Esophagus squamous epithelium (tissue), 5 donors: ENCODE data around the gene CC2D1B. TPM values are rescaled to one million over a fixed set of nuclear protein-coding genes. Genes with fewer than 3 reads are reported as not detected.

Experiments used
- DNase-seq: peaks from one replicate; lab custom pipeline; 2025; lab: John Stamatoyannopoulos, UW
- H3K27ac ChIP-seq, 4 donors: fragments of 200-600 bp; sonication (generic); one replicate each; pipeline ENCODE4 v1.5.1; 2016 to 2019; ENCODE audit warnings: mild to moderate bottlenecking in 1 of 4
- H3K27me3 ChIP-seq, 4 donors: fragments of 200-600 bp; sonication (generic); 1 replicate in 3 of 4; 2 replicates in 1 of 4; pipeline versions ENCODE4 v1.5.1 to v1.6.0; 2017 to 2021; ENCODE audit warnings: antibody characterized with exemption in 1 of 4
- H3K36me3 ChIP-seq, 3 donors: fragments of 200-600 bp; sonication (generic); one replicate each; pipeline ENCODE4 v1.5.1; 2016 to 2019
- H3K4me1 ChIP-seq, 3 donors: fragments of 200-600 bp; sonication (generic); one replicate each; pipeline ENCODE4 v1.5.1; 2017 to 2019
- H3K4me3 ChIP-seq, 4 donors: fragments of 200-600 bp; sonication (generic); 1 replicate in 3 of 4; 2 replicates in 1 of 4; pipeline ENCODE4 v1.5.1; 2016 to 2019; ENCODE audit warnings: mild to moderate bottlenecking in 2 of 4, moderate library complexity in 1 of 4
- H3K9me3 ChIP-seq, 3 donors: fragments of 200-600 bp; sonication (generic); one replicate each; pipeline ENCODE4 v1.5.1; 2016 to 2019
- POLR2A ChIP-seq, 4 donors: fragments of 450-650 bp; IDR thresholded peaks; one replicate each; pipeline ENCODE4 v1.6.1; 2017; ENCODE audit warnings: antibody characterized with exemption in 4 of 4, mild to moderate bottlenecking in 4 of 4, moderate library complexity in 3 of 4
- WGBS, 2 donors: methylation state at CpG; one replicate each; pipeline ENCODE4 v1.1.5; 2018; 5-methylcytosine and 5-hydroxymethylcytosine counted together
- intact Hi-C: fragments of 100-400 bp; cut with DNase I; formaldehyde crosslinking; loops from one replicate; pipeline ENCODE4 v1.15.0; 2022
- total RNA-seq, 4 donors: library from RNA; depleted of rRNA; stranded (reverse); fragments of >200 nt; gene quantifications; one replicate each; pipeline ENCODE4 v1.1.0, GENCODE V29; 2016
- TF ChIP-seq, protein P1 (sequence below), 6 experiments: fragments of 450-650 bp in 4 of 6; fragments of 200-600 bp in 2 of 6; sonication (generic) in 2 of 6; IDR thresholded peaks; one replicate each; pipeline ENCODE4 v1.5.1; 2016 to 2019; ENCODE audit warnings: antibody characterized with exemption in 6 of 6, mild to moderate bottlenecking in 4 of 6, moderate library complexity in 4 of 6
- donor health status: DM: yes; HTN: yes; CAD: no.

Gene CC2D1B
- total RNA-seq, 4 donors from 2014 or later = 16.9 to 21.2 (median 18.3) TPM

DNA sequence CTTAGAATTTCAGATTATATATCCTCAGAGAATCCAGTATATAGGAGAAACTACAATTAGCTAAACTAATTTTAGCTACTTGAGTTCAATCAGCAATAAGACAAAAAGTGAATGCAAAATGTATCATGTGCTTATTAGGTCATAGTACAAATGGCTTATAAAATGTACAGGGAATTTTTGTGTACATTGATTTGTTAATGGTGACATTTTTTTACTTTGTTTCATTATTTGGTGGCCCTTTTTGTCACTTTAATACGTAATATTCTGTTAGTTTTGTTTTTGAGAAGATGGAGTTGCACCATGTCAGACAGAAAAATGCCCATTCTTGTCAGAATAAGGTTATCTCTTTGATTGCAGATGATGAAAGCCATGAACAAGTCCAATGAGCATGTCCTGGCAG lies 33.6 kb downstream of the CC2D1B start:
- Histone ChIP-seq H3K9me3 (no peaks in the 10 kb centered on the region), H3K36me3 (peaks cover 0 to 32% (median 0%) of the 10 kb centered on the region in 3 donors), H3K4me1 (no peaks in the 10 kb centered on the region), H3K27me3 (no peaks in the 10 kb centered on the region), H3K4me3 (no peak overlapping the region), H3K27ac (no peak overlapping the region)
- no peak for DNase-seq
- intact Hi-C loops = no loop called here
- WGBS, 2 donors = 48 to 58% methylated on average over 1 of the region's 1 CpG
- no peak for TF ChIP-seq POLR2A (IDR thresholded peaks at IDR 0.05)

DNA sequence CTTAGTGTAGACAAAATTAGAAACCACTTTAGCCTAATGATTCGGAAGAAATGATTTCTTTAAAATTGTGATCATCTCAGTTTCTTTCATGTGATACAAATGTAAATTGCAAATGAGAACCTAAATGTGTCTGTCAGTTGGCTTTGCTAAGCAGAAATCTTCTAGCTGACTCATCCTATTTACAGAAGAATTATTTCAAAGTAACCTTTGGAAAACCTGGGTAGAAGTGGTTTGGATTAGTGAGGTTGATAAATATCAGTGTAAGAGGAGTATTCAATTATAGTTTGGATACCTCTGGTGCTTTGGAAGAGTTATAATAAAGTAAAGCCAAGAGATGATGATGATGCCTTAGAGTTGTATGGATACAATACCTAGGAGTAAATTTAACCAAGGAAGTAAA lies 37.4 kb downstream of the CC2D1B start:
- 69 to 79% methylated on average over 1 of the region's 1 CpG for WGBS, 2 donors
- TF ChIP-seq, protein P1, sequence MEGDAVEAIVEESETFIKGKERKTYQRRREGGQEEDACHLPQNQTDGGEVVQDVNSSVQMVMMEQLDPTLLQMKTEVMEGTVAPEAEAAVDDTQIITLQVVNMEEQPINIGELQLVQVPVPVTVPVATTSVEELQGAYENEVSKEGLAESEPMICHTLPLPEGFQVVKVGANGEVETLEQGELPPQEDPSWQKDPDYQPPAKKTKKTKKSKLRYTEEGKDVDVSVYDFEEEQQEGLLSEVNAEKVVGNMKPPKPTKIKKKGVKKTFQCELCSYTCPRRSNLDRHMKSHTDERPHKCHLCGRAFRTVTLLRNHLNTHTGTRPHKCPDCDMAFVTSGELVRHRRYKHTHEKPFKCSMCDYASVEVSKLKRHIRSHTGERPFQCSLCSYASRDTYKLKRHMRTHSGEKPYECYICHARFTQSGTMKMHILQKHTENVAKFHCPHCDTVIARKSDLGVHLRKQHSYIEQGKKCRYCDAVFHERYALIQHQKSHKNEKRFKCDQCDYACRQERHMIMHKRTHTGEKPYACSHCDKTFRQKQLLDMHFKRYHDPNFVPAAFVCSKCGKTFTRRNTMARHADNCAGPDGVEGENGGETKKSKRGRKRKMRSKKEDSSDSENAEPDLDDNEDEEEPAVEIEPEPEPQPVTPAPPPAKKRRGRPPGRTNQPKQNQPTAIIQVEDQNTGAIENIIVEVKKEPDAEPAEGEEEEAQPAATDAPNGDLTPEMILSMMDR (IDR thresholded peaks at IDR 0.05) = no peak
- TF ChIP-seq POLR2A (IDR thresholded peaks at IDR 0.05) = no peak
- Histone ChIP-seq H3K4me1 (no peaks in the 10 kb centered on the region), H3K36me3 (peaks cover 0 to 13% (median 0%) of the 10 kb centered on the region in 3 donors), H3K27me3 (no peaks in the 10 kb centered on the region), H3K27ac (no peak overlapping the region), H3K4me3 (no peak overlapping the region), H3K9me3 (no peaks in the 10 kb centered on the region)
- intact Hi-C loops = no loop called here
- DNase-seq = no peak

DNA sequence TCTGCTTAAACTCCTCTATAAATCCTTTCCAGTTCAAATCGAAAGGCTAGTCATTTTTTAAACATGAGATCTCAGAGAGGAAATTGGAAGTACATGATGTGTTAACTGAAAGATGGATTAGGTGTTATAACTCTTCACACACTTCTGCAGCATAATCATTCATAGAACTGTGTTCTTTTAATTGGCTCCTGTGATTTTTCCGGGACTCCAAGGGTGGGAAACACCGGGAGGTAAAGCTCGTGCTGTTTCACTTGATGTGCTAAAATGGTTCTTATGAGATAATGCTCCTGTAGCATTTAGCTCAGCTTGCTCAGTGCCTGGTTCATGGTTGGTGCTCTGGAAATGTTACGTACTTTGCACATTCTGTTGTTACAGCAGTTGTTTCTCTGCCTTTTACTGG lies 40.2 kb downstream of the CC2D1B start:
- no peaks in the 10 kb centered on the region for H3K27me3 ChIP-seq
- no peaks in the 10 kb centered on the region for H3K9me3 ChIP-seq
- no peak for DNase-seq
- intact Hi-C loops = no loop called here
- peaks cover 0 to 20% (median 0%) of the 10 kb centered on the region in 3 donors for H3K36me3 ChIP-seq
- H3K27ac ChIP-seq = no peak overlapping the region
- H3K4me3 ChIP-seq = no peak overlapping the region
- no peaks in the 10 kb centered on the region for H3K4me1 ChIP-seq
- no peak for TF ChIP-seq POLR2A (IDR thresholded peaks at IDR 0.05)
- TF ChIP-seq, protein P1 (IDR thresholded peaks at IDR 0.05) = no peak
- WGBS, 2 donors = 81 to 89% methylated on average over 5 of the region's 5 CpGs

DNA sequence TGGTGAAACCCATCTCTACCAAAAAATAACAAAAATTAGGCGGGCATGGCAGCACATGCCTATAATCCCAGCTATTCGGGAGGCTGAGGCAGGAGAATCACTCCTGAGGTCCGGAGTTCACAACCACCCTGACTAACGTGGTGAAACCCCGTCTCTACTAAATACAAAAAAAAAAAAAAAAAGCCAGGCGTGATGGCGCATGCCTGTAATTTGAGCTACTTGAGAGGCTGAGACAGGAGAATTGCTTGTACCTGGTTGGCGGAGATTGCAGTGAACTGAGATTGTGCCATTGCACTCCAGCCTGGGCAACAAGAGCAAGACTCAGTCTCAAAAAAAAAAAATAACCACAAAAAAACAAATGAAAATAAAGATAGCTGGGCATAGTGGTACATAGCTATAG lies 42.3 kb downstream of the CC2D1B start:
- WGBS, 2 donors = 77 to 88% methylated on average over 4 to 8 of the region's 8 CpGs
- no peak overlapping the region for H3K27ac ChIP-seq
- no peaks in the 10 kb centered on the region for H3K4me1 ChIP-seq
- intact Hi-C loops = no loop called here
- no peak for DNase-seq
- H3K27me3 ChIP-seq = no peaks in the 10 kb centered on the region
- H3K9me3 ChIP-seq = no peaks in the 10 kb centered on the region
- H3K4me3 ChIP-seq = no peak overlapping the region
- no peak for TF ChIP-seq POLR2A (IDR thresholded peaks at IDR 0.05)
- TF ChIP-seq, protein P1 (IDR thresholded peaks at IDR 0.05) = no peak
- H3K36me3 ChIP-seq = peaks cover 0 to 20% (median 0%) of the 10 kb centered on the region in 3 donors

DNA sequence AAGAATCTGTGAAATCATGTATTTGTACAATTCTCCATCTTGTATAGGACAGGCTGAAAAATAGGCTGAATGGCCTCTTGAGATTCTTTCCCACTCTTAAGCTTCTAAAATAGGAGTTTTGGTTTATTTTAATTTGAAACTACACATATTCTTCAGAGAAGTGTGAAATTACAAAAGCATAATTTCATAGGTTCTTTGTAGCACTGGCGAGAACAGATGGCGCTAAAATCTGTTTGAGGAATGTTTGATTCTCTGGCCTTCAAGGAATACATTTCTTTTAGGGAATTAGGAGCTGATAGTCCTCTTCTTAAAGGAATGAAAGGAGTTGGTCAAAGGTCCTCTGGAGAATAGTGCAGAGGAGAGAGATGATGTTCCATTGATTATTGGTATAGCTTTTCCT lies 44.9 kb downstream of the CC2D1B start:
- H3K36me3 ChIP-seq = peaks cover 0 to 20% (median 0%) of the 10 kb centered on the region in 3 donors
- H3K9me3 ChIP-seq = no peaks in the 10 kb centered on the region
- TF ChIP-seq, protein P1 (IDR thresholded peaks at IDR 0.05) = no peak
- no peak for TF ChIP-seq POLR2A (IDR thresholded peaks at IDR 0.05)
- H3K27ac ChIP-seq = no peak overlapping the region
- H3K4me1 ChIP-seq = no peaks in the 10 kb centered on the region
- no peak for DNase-seq
- no peak overlapping the region for H3K4me3 ChIP-seq
- H3K27me3 ChIP-seq = no peaks in the 10 kb centered on the region
- 93 to 98% methylated on average over 2 of the region's 2 CpGs for WGBS, 2 donors
- intact Hi-C loops = no loop called here
